ENCODE data around the gene APP.
"Not testable (repeated sequence)": the region's sequence is repeated elsewhere in the genome, so short reads cannot be mapped to it uniquely, and the experiment has no call there.

APP gene

GRCh38 chr21:26135520-26135919, 35.0 kb downstream of the APP start:
- H3K9me2 ChIP-seq (ENCODE audit: low read depth, low read length), result no peaks in the 10 kb centered on the region
- no peaks in the 10 kb centered on the region for H3K27me3 ChIP-seq (ENCODE audit: insufficient read depth, low read length)
- H3F3A ChIP-seq (ENCODE audit: insufficient read depth, low read length), result no peaks in the 10 kb centered on the region
- H3K9ac ChIP-seq (ENCODE audit: low read length), result no peak overlapping the region
- no peak overlapping the region for H2AFZ ChIP-seq (ENCODE audit: low read length)
- no peaks in the 10 kb centered on the region for H3K4me1 ChIP-seq (ENCODE audit: insufficient read depth, low read length, severe bottlenecking)
- no peaks in the 10 kb centered on the region for H3K9me3 ChIP-seq (ENCODE audit: low read length)
- no peak for TF ChIP-seq CTCF (IDR thresholded peaks at IDR 0.05; ENCODE audit: low read length)
- TF ChIP-seq EZH2 (IDR thresholded peaks at IDR 0.05; ENCODE audit: borderline replicate concordance, low read length), result no peak
- no peaks in the 10 kb centered on the region for H4K20me1 ChIP-seq (ENCODE audit: insufficient read depth, low read length)
- no peak overlapping the region for H3K4me2 ChIP-seq (ENCODE audit: low read length)
- no peak overlapping the region for H3K27ac ChIP-seq (ENCODE audit: low read depth, low read length, poor library complexity, severe bottlenecking)
- H3K4me3 ChIP-seq (ENCODE audit: low read depth, low read length, poor library complexity, severe bottlenecking), result no peak overlapping the region
- no peaks in the 10 kb centered on the region for H3K36me3 ChIP-seq (ENCODE audit: insufficient read depth, low read length)
- no peaks in the 10 kb centered on the region for H3K79me2 ChIP-seq (ENCODE audit: insufficient read depth, low read length)

DNA sequence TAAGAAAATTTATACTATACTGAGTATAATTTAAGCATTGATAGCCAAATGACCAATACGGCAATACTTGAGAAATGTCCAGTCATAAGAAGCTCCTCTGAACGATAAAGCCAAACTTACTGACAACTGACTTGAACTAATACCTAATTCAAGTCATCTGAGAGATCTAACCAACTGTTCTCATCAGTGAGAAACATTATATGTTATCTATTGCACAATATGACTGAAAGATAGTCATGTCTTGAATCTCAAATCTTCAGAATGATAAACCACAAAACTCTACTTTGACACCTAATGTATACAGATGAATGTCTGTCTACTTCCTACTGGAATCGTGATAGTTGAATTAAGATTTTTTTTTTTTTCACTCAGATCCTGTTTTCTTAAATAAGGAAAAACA, 39.0 kb downstream of the APP start:
- no peaks in the 10 kb centered on the region for H3K79me2 ChIP-seq (ENCODE audit: insufficient read depth, low read length)

DNA sequence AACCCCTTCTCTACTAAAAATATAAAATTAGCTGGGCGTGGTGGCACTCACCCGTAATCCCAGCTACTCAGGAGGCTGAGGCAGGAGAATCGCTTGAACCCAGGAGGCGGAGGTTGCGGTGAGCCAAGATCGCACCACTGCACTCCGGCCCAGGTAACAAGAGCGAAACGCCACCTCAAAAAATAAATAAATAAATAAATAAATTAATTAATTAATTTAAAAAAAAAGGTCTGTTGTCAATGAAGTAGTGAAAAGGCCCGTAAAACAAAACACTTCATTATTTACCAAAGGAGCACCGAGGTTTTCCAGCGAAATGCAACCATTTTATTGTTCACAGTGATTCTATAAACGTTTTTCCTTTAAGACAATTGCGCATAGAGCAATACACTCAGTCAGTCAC, 39.5 kb downstream of the APP start:
- H3K9me2 ChIP-seq (ENCODE audit: low read depth, low read length); H3K36me3 ChIP-seq (ENCODE audit: insufficient read depth, low read length); H3K4me2 ChIP-seq (ENCODE audit: low read length); H3K9me3 ChIP-seq (ENCODE audit: low read length); H3K27ac ChIP-seq (ENCODE audit: low read depth, low read length, poor library complexity, severe bottlenecking); H3K79me2 ChIP-seq (ENCODE audit: insufficient read depth, low read length); H3K4me3 ChIP-seq (ENCODE audit: low read depth, low read length, poor library complexity, severe bottlenecking); H3K9ac ChIP-seq (ENCODE audit: low read length); H4K20me1 ChIP-seq (ENCODE audit: insufficient read depth, low read length); H3K4me1 ChIP-seq (ENCODE audit: insufficient read depth, low read length, severe bottlenecking); H2AFZ ChIP-seq (ENCODE audit: low read length); H3K27me3 ChIP-seq (ENCODE audit: insufficient read depth, low read length); H3F3A ChIP-seq (ENCODE audit: insufficient read depth, low read length): not testable (repeated sequence)

More for the DNA sequence above, 39.0 kb downstream of the APP start:
- no peaks in the 10 kb centered on the region for H3K36me3 ChIP-seq (ENCODE audit: insufficient read depth, low read length)
- H3K4me2 ChIP-seq (ENCODE audit: low read length), result no peak overlapping the region
- H3K4me1 ChIP-seq (ENCODE audit: insufficient read depth, low read length, severe bottlenecking), result no peaks in the 10 kb centered on the region
- H3K9ac ChIP-seq (ENCODE audit: low read length), result no peak overlapping the region
- no peaks in the 10 kb centered on the region for H3K9me3 ChIP-seq (ENCODE audit: low read length)
- H3K9me2 ChIP-seq (ENCODE audit: low read depth, low read length), result no peaks in the 10 kb centered on the region
- no peak overlapping the region for H2AFZ ChIP-seq (ENCODE audit: low read length)
- no peaks in the 10 kb centered on the region for H3F3A ChIP-seq (ENCODE audit: insufficient read depth, low read length)
- H3K27me3 ChIP-seq (ENCODE audit: insufficient read depth, low read length), result no peaks in the 10 kb centered on the region
- no peak overlapping the region for H3K4me3 ChIP-seq (ENCODE audit: low read depth, low read length, poor library complexity, severe bottlenecking)
- no peak overlapping the region for H3K27ac ChIP-seq (ENCODE audit: low read depth, low read length, poor library complexity, severe bottlenecking)
- TF ChIP-seq EZH2 (IDR thresholded peaks at IDR 0.05; ENCODE audit: borderline replicate concordance, low read length) (no peak), CTCF (IDR thresholded peaks at IDR 0.05; ENCODE audit: low read length) (no peak)
- H4K20me1 ChIP-seq (ENCODE audit: insufficient read depth, low read length), result no peaks in the 10 kb centered on the region

- no peaks in the 10 kb centered on the region for H3K79me2 ChIP-seq (ENCODE audit: insufficient read depth, low read length)
- H3K27me3 ChIP-seq (ENCODE audit: insufficient read depth, low read length), result no peaks in the 10 kb centered on the region
- TF ChIP-seq CTCF (IDR thresholded peaks at IDR 0.05; ENCODE audit: low read length), result no peak
- no peak for TF ChIP-seq EZH2 (IDR thresholded peaks at IDR 0.05; ENCODE audit: borderline replicate concordance, low read length)
- no peaks in the 10 kb centered on the region for H3K9me3 ChIP-seq (ENCODE audit: low read length)
- no peak overlapping the region for H3K27ac ChIP-seq (ENCODE audit: low read depth, low read length, poor library complexity, severe bottlenecking)
- H3K4me3 ChIP-seq (ENCODE audit: low read depth, low read length, poor library complexity, severe bottlenecking), result no peak overlapping the region
- no peak overlapping the region for H3K4me2 ChIP-seq (ENCODE audit: low read length)
- H3K9me2 ChIP-seq (ENCODE audit: low read depth, low read length), result no peaks in the 10 kb centered on the region
- no peaks in the 10 kb centered on the region for H3K4me1 ChIP-seq (ENCODE audit: insufficient read depth, low read length, severe bottlenecking)
- no peak overlapping the region for H2AFZ ChIP-seq (ENCODE audit: low read length)
- no peaks in the 10 kb centered on the region for H3K36me3 ChIP-seq (ENCODE audit: insufficient read depth, low read length)
- no peaks in the 10 kb centered on the region for H4K20me1 ChIP-seq (ENCODE audit: insufficient read depth, low read length)
- no peak overlapping the region for H3K9ac ChIP-seq (ENCODE audit: low read length)
- no peaks in the 10 kb centered on the region for H3F3A ChIP-seq (ENCODE audit: insufficient read depth, low read length)
Measured at GRCh38 chr21:26130249-26130881, 40.2 kb downstream of the APP start.
